Measurements from ENCODE around the gene PLCL1.
"Not testable (repeated sequence)": the region's sequence is repeated elsewhere in the genome, so short reads cannot be mapped to it uniquely, and the experiment has no call there.

- not testable (repeated sequence) for TF ChIP-seq REST (IDR thresholded peaks at IDR 0.05; ENCODE audit: insufficient replicate concordance, low read depth); CTCF (IDR thresholded peaks at IDR 0.05; ENCODE audit: insufficient read depth, low read length); POLR2AphosphoS5 (IDR thresholded peaks at IDR 0.05; ENCODE audit: low read depth); GABPA (IDR thresholded peaks at IDR 0.05; ENCODE audit: low read depth)
These were observed 30.4 kb downstream of the PLCL1 start for GRCh38 chr2:197834771-197835170.

Measured in HL-60 (cell line).